Measurements from ENCODE around the gene CDKN1A.
"Not testable (repeated sequence)": the region's sequence is repeated elsewhere in the genome, so short reads cannot be mapped to it uniquely, and the experiment has no call there.

CDKN1A gene

GRCh38 chr6:36643977-36644376 lies 34.5 kb upstream of the CDKN1A start:
- H3K4me3 ChIP-seq (ENCODE audit: low read depth, low read length): no peak overlapping the region
- no peak for TF ChIP-seq CTCF (conservative IDR thresholded peaks at IDR 0.05; ENCODE audit: low read depth, low read length)
- no peak for DNase-seq (ENCODE audit: low read depth)

- DNase-seq (ENCODE audit: low read depth): no peak
- TF ChIP-seq CTCF (conservative IDR thresholded peaks at IDR 0.05; ENCODE audit: low read depth, low read length): no peak
- no peak overlapping the region for H3K4me3 ChIP-seq (ENCODE audit: low read depth, low read length)
Measured at GRCh38 chr6:36649086-36649485, 29.4 kb upstream of the CDKN1A start.

GRCh38 chr6:36649701-36650484 lies 28.6 kb upstream of the CDKN1A start:
- DNase-seq (ENCODE audit: low read depth): no peak
- H3K4me3 ChIP-seq (ENCODE audit: low read depth, low read length): no peak overlapping the region
- TF ChIP-seq CTCF (conservative IDR thresholded peaks at IDR 0.05; ENCODE audit: low read depth, low read length): no peak

- DNase-seq (ENCODE audit: low read depth): no peak
- no peak for TF ChIP-seq CTCF (conservative IDR thresholded peaks at IDR 0.05; ENCODE audit: low read depth, low read length)
- H3K4me3 ChIP-seq (ENCODE audit: low read depth, low read length): no peak overlapping the region
Measured at GRCh38 chr6:36650848-36651478, 27.6 kb upstream of the CDKN1A start.

- no peak for TF ChIP-seq CTCF (conservative IDR thresholded peaks at IDR 0.05; ENCODE audit: low read depth, low read length)
- no peak for DNase-seq (ENCODE audit: low read depth)
- H3K4me3 ChIP-seq (ENCODE audit: low read depth, low read length): no peak overlapping the region
Measured at GRCh38 chr6:36651659-36652379, 26.7 kb upstream of the CDKN1A start.

GRCh38 chr6:36654469-36654868 lies 24.0 kb upstream of the CDKN1A start:
- DNase-seq (ENCODE audit: low read depth); H3K4me3 ChIP-seq (ENCODE audit: low read depth, low read length): not testable (repeated sequence)

GRCh38 chr6:36655085-36655724 lies 23.3 kb upstream of the CDKN1A start:
- no peak for TF ChIP-seq CTCF (conservative IDR thresholded peaks at IDR 0.05; ENCODE audit: low read depth, low read length)
- no peak overlapping the region for H3K4me3 ChIP-seq (ENCODE audit: low read depth, low read length)
- no peak for DNase-seq (ENCODE audit: low read depth)

Measured in choroid plexus epithelial cell (primary cell).